Neural cell (in vitro differentiated cells): ENCODE results near the gene HOXB4.

ENCODE experiments used
- CTCF ChIP-seq: fragments of 450-650 bp; IDR thresholded peaks from 2 replicates; pipeline ENCODE4 v1.5.1; 2014; ENCODE audit warnings: antibody characterized with exemption, mild to moderate bottlenecking, moderate library complexity; ENCODE audit not compliant: poor library complexity, severe bottlenecking
- EZH2 ChIP-seq: fragments of 200-600, 300-800 bp; shearing (Covaris generic), sonication (generic); IDR thresholded peaks from 2 replicates; pipeline ENCODE4 v1.6.1; 2014; ENCODE audit warnings: antibody characterized with exemption, low read length, borderline replicate concordance, mild to moderate bottlenecking; ENCODE audit not compliant: insufficient read depth, poor library complexity, severe bottlenecking
- POLR2AphosphoS5 ChIP-seq: IDR thresholded peaks from 2 replicates; pipeline ENCODE4 v1.6.1; 2012
- RAD21 ChIP-seq: fragments of 450-650 bp; conservative IDR thresholded peaks from 2 replicates; pipeline ENCODE4 v1.6.1; 2014; ENCODE audit warnings: antibody characterized with exemption, mild to moderate bottlenecking, moderate library complexity
- REST ChIP-seq: IDR thresholded peaks from 2 replicates; pipeline ENCODE4 v1.6.1; 2012; ENCODE audit warnings: borderline replicate concordance

GRCh38 chr17:48529683-48530009 lies 48.5 kb downstream of the HOXB4 start:
- TF ChIP-seq POLR2AphosphoS5 (no peak), CTCF (no peak), EZH2 (no peak), RAD21 (no peak), REST (no peak)
